ENCODE measurements around the gene MMAA.

GRCh38 chr4:145643295-145643694, 24.1 kb downstream of the MMAA start:
- TF ChIP-seq CTCF (IDR thresholded peaks at IDR 0.05; ENCODE audit: low read depth, low read length, missing input control) = no peak
- no peak for TF ChIP-seq YY1 (IDR thresholded peaks at IDR 0.05)
- no peak for TF ChIP-seq SP1 (IDR thresholded peaks at IDR 0.05)
- no peak for TF ChIP-seq GABPA (IDR thresholded peaks at IDR 0.05 in 1 of 2, conservative IDR thresholded peaks at IDR 0.05 in 1 of 2)
- TF ChIP-seq, protein P1, sequence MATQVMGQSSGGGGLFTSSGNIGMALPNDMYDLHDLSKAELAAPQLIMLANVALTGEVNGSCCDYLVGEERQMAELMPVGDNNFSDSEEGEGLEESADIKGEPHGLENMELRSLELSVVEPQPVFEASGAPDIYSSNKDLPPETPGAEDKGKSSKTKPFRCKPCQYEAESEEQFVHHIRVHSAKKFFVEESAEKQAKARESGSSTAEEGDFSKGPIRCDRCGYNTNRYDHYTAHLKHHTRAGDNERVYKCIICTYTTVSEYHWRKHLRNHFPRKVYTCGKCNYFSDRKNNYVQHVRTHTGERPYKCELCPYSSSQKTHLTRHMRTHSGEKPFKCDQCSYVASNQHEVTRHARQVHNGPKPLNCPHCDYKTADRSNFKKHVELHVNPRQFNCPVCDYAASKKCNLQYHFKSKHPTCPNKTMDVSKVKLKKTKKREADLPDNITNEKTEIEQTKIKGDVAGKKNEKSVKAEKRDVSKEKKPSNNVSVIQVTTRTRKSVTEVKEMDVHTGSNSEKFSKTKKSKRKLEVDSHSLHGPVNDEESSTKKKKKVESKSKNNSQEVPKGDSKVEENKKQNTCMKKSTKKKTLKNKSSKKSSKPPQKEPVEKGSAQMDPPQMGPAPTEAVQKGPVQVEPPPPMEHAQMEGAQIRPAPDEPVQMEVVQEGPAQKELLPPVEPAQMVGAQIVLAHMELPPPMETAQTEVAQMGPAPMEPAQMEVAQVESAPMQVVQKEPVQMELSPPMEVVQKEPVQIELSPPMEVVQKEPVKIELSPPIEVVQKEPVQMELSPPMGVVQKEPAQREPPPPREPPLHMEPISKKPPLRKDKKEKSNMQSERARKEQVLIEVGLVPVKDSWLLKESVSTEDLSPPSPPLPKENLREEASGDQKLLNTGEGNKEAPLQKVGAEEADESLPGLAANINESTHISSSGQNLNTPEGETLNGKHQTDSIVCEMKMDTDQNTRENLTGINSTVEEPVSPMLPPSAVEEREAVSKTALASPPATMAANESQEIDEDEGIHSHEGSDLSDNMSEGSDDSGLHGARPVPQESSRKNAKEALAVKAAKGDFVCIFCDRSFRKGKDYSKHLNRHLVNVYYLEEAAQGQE (IDR thresholded peaks at IDR 0.05) = no peak
- TF ChIP-seq, protein P2, sequence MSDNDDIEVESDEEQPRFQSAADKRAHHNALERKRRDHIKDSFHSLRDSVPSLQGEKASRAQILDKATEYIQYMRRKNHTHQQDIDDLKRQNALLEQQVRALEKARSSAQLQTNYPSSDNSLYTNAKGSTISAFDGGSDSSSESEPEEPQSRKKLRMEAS (IDR thresholded peaks at IDR 0.05) = no peak
- TF ChIP-seq RAD21 (IDR thresholded peaks at IDR 0.05) = no peak
- no peak for TF ChIP-seq RXRA (IDR thresholded peaks at IDR 0.05)
- TF ChIP-seq ZBTB33 (IDR thresholded peaks at IDR 0.05) = no peak

All from liver (tissue), 3 donors.